Right atrium auricular region (tissue), 2 donors: ENCODE measurements around the gene DDX10. TPM values are rescaled to one million over a fixed set of nuclear protein-coding genes. Genes with fewer than 3 reads are reported as not detected.

ENCODE experiments used
- DNase-seq: peaks from one replicate; pipeline ENCODE4 v3.0.0-alpha.2; 2019; ENCODE audit warnings: low spot score
- H3K27ac ChIP-seq, 2 donors: fragments of 200-600 bp; sonication (generic); 1 replicate in 1 of 2; 2 replicates in 1 of 2; pipeline ENCODE4 v1.5.1; 2016 to 2019
- H3K27me3 ChIP-seq, 2 donors: fragments of 200-600 bp; sonication (generic); one replicate each; pipeline versions ENCODE4 v1.5.1 to v1.6.0; 2017 to 2019
- H3K36me3 ChIP-seq: fragments of 200-600 bp; sonication (generic); one replicate; pipeline ENCODE4 v1.5.1; 2016
- H3K4me1 ChIP-seq, 2 donors: fragments of 200-600 bp; sonication (generic); one replicate each; pipeline versions ENCODE4 v1.5.1 to v1.6.0; 2017 to 2019
- H3K4me3 ChIP-seq, 2 donors: fragments of 200-600 bp; sonication (generic); 1 replicate in 1 of 2; 2 replicates in 1 of 2; pipeline ENCODE4 v1.5.1; 2017 to 2019; ENCODE audit warnings: mild to moderate bottlenecking in 1 of 2, moderate library complexity in 1 of 2
- H3K9me3 ChIP-seq, 2 donors: fragments of 200-600 bp; sonication (generic); one replicate each; pipeline ENCODE4 v1.5.1; 2019
- total RNA-seq, 2 donors: library from RNA; depleted of rRNA; stranded (reverse); fragments of >200 nt; gene quantifications; one replicate each; pipeline ENCODE4 v1.1.0, GENCODE V29; 2016
- TF ChIP-seq, protein P1 (sequence below), 2 donors: fragments of 200-600 bp; sonication (generic); IDR thresholded peaks; one replicate each; pipeline ENCODE4 v1.5.1; 2019; ENCODE audit warnings: antibody characterized with exemption in 2 of 2

The DDX10 gene
- total RNA-seq, 2 donors from 2014 or later = 11.8 to 13.1 TPM

- no peak overlapping the region for H3K27ac ChIP-seq
These were observed 221.3 kb downstream of the DDX10 start for GRCh38 chr11:108886005-108886659.

DNA sequence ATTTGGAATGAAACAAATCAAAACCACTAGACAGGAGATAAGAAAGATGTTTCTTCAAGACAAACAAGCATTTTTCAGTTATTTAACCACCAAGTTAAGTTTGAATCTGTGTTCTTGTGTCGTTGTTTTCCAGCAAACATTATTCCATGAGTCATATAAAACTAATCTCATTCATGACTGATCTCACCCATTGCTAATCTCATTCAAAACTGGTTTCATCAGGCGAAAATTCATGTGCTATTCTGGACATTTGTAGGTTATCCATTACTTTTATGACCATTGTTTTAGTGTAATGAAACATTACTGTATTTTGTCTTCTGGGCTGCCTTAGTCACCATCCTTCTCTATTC, 221.8 kb downstream of the DDX10 start:
- TF ChIP-seq, protein P1, sequence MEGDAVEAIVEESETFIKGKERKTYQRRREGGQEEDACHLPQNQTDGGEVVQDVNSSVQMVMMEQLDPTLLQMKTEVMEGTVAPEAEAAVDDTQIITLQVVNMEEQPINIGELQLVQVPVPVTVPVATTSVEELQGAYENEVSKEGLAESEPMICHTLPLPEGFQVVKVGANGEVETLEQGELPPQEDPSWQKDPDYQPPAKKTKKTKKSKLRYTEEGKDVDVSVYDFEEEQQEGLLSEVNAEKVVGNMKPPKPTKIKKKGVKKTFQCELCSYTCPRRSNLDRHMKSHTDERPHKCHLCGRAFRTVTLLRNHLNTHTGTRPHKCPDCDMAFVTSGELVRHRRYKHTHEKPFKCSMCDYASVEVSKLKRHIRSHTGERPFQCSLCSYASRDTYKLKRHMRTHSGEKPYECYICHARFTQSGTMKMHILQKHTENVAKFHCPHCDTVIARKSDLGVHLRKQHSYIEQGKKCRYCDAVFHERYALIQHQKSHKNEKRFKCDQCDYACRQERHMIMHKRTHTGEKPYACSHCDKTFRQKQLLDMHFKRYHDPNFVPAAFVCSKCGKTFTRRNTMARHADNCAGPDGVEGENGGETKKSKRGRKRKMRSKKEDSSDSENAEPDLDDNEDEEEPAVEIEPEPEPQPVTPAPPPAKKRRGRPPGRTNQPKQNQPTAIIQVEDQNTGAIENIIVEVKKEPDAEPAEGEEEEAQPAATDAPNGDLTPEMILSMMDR (IDR thresholded peaks at IDR 0.05) = no peak
- H3K36me3 ChIP-seq = no peaks in the 10 kb centered on the region
- H3K4me3 ChIP-seq = no peak overlapping the region
- no peaks in the 10 kb centered on the region for H3K9me3 ChIP-seq
- H3K27ac ChIP-seq = no peak overlapping the region
- H3K27me3 ChIP-seq = no peaks in the 10 kb centered on the region
- DNase-seq = no peak
- no peaks in the 10 kb centered on the region for H3K4me1 ChIP-seq

More at GRCh38 chr11:108886005-108886659, 221.3 kb downstream of the DDX10 start:
- TF ChIP-seq, protein P1 (IDR thresholded peaks at IDR 0.05) = no peak
- Histone ChIP-seq H3K4me1 (no peaks in the 10 kb centered on the region), H3K27me3 (no peaks in the 10 kb centered on the region), H3K4me3 (no peak overlapping the region), H3K36me3 (no peaks in the 10 kb centered on the region), H3K9me3 (no peaks in the 10 kb centered on the region)
- DNase-seq = no peak

- no peak overlapping the region for H3K27ac ChIP-seq
- DNase-seq = no peak
- no peaks in the 10 kb centered on the region for H3K27me3 ChIP-seq
- no peaks in the 10 kb centered on the region for H3K36me3 ChIP-seq
- H3K4me1 ChIP-seq = no peaks in the 10 kb centered on the region
- TF ChIP-seq, protein P1 (IDR thresholded peaks at IDR 0.05) = no peak
- no peaks in the 10 kb centered on the region for H3K9me3 ChIP-seq
- no peak overlapping the region for H3K4me3 ChIP-seq
These were observed 222.8 kb downstream of the DDX10 start for GRCh38 chr11:108887436-108888238.

GRCh38 chr11:108890482-108891105, 225.7 kb downstream of the DDX10 start:
- Histone ChIP-seq H3K4me1 (no peaks in the 10 kb centered on the region), H3K27ac (no peak overlapping the region), H3K36me3 (no peaks in the 10 kb centered on the region), H3K9me3 (no peaks in the 10 kb centered on the region), H3K27me3 (no peaks in the 10 kb centered on the region), H3K4me3 (no peak overlapping the region)
- no peak for DNase-seq
- TF ChIP-seq, protein P1 (IDR thresholded peaks at IDR 0.05) = no peak

DNA sequence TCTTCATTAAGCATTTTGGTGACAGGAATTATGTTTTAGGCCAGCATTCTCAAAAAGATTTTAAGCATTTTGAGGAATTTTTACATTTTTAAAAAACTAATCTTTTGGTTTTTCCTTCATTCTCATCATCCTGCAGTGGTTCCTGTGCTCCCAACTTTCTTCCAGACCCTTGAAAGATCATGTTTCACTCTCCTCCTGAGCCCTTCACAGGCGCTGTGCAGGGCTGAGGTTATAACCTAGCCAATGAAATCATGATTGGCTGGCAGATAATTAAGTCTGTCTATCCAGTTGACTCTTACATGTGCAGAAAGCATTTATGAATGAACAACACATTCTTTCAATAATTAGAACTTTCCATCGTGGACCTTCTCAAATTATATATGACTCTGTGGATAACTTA, 226.3 kb downstream of the DDX10 start:
- Histone ChIP-seq H3K36me3 (no peaks in the 10 kb centered on the region), H3K4me1 (no peaks in the 10 kb centered on the region), H3K27ac (no peak overlapping the region), H3K27me3 (no peaks in the 10 kb centered on the region), H3K4me3 (no peak overlapping the region), H3K9me3 (no peaks in the 10 kb centered on the region)
- TF ChIP-seq, protein P1 (IDR thresholded peaks at IDR 0.05) = no peak
- no peak for DNase-seq
